ENCODE measurements around the gene PPFIBP1.
A peak's percentile ranks its signal among the peaks of the same experiment; 100 is the strongest.
"Not testable (repeated sequence)": the region's sequence is repeated elsewhere in the genome, so short reads cannot be mapped to it uniquely, and the experiment has no call there.

PPFIBP1 gene

GRCh38 chr12:27583057-27583797 is 59.2 kb downstream of the PPFIBP1 start:
- H3K27ac ChIP-seq: peak overlapping the region; percentile 81
- no peak overlapping the region for H2AFZ ChIP-seq
- no peaks in the 10 kb centered on the region for H3K27me3 ChIP-seq (ENCODE audit: control insufficient read depth, insufficient read depth, low read length)
- no peak overlapping the region for H3K4me3 ChIP-seq (ENCODE audit: low read depth, low read length)
- no peaks in the 10 kb centered on the region for H3K4me1 ChIP-seq
- no peaks in the 10 kb centered on the region for H3K9me3 ChIP-seq (ENCODE audit: control insufficient read depth, low read length)
- no peaks in the 10 kb centered on the region for H3K36me3 ChIP-seq (ENCODE audit: control insufficient read depth, insufficient read depth, low read length)
- no peak overlapping the region for H3K4me2 ChIP-seq (ENCODE audit: low read length)
- no peak overlapping the region for H3K9ac ChIP-seq
- no peaks in the 10 kb centered on the region for H3K79me2 ChIP-seq
- TF ChIP-seq, protein P1, sequence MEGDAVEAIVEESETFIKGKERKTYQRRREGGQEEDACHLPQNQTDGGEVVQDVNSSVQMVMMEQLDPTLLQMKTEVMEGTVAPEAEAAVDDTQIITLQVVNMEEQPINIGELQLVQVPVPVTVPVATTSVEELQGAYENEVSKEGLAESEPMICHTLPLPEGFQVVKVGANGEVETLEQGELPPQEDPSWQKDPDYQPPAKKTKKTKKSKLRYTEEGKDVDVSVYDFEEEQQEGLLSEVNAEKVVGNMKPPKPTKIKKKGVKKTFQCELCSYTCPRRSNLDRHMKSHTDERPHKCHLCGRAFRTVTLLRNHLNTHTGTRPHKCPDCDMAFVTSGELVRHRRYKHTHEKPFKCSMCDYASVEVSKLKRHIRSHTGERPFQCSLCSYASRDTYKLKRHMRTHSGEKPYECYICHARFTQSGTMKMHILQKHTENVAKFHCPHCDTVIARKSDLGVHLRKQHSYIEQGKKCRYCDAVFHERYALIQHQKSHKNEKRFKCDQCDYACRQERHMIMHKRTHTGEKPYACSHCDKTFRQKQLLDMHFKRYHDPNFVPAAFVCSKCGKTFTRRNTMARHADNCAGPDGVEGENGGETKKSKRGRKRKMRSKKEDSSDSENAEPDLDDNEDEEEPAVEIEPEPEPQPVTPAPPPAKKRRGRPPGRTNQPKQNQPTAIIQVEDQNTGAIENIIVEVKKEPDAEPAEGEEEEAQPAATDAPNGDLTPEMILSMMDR (IDR thresholded peaks at IDR 0.05): no peak

DNA sequence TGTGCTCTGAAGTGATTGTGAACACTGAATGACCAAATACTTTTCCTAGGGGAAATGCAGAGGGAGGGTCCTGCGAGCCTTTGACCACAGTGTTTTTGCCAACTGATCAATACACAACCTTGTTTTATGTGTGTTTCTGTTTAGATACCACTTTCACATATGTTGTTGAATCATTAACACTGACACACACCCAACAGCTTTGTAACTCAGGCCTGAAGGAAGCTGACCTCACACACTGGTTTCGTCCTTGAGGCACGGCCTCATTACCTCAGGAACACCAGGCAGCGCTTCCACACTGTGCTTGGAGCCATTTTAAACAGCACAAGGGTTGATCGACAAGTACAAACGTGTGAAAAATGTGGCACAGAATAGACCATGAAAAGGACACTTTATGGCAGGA is 60.0 kb downstream of the PPFIBP1 start:
- no peak overlapping the region for H3K4me3 ChIP-seq (ENCODE audit: low read depth, low read length)
- H2AFZ ChIP-seq: no peak overlapping the region
- H3K27ac ChIP-seq: peak overlapping the region; percentile 81
- no peak overlapping the region for H3K9ac ChIP-seq
- no peaks in the 10 kb centered on the region for H3K9me3 ChIP-seq (ENCODE audit: control insufficient read depth, low read length)
- H3K4me2 ChIP-seq (ENCODE audit: low read length): no peak overlapping the region
- H3K36me3 ChIP-seq (ENCODE audit: control insufficient read depth, insufficient read depth, low read length): no peaks in the 10 kb centered on the region
- no peaks in the 10 kb centered on the region for H3K79me2 ChIP-seq
- TF ChIP-seq, protein P1 (IDR thresholded peaks at IDR 0.05): no peak
- H3K4me1 ChIP-seq: peaks cover 3% of the 10 kb centered on the region
- no peaks in the 10 kb centered on the region for H3K27me3 ChIP-seq (ENCODE audit: control insufficient read depth, insufficient read depth, low read length)

DNA sequence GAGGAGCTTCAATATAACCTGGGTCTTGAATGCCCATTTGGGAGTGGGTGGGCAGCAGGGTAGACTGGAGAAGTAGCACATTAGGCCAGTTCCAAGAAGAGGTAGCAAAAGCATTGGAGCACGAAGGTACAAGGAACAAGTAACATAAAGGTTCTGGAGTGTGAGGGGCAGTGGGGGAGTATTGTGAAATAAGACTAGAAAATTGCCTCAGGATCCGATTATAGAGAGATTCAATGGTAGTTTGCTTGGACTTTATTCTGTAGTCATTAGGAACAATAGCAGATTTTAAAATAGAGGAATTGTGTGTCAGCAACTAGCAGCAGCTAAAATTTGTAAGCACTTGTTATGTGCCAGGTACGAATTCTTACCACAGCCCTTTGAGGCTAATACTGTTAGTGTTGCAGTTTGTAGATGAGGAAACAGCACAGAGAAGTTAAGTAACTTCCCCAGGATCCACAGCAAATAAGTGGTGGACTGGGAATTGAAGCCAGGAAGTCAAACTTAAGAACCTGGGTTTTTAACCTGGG is 61.8 kb downstream of the PPFIBP1 start:
- H3K4me3 ChIP-seq (ENCODE audit: low read depth, low read length): no peak overlapping the region
- no peak overlapping the region for H2AFZ ChIP-seq
- peaks cover 3% of the 10 kb centered on the region for H3K79me2 ChIP-seq
- H3K36me3 ChIP-seq (ENCODE audit: control insufficient read depth, insufficient read depth, low read length): no peaks in the 10 kb centered on the region
- no peak overlapping the region for H3K27ac ChIP-seq
- H3K27me3 ChIP-seq (ENCODE audit: control insufficient read depth, insufficient read depth, low read length): no peaks in the 10 kb centered on the region
- no peaks in the 10 kb centered on the region for H3K9me3 ChIP-seq (ENCODE audit: control insufficient read depth, low read length)
- H3K9ac ChIP-seq: no peak overlapping the region
- TF ChIP-seq, protein P1 (IDR thresholded peaks at IDR 0.05): no peak
- H3K4me1 ChIP-seq: peaks cover 5% of the 10 kb centered on the region
- H3K4me2 ChIP-seq (ENCODE audit: low read length): no peak overlapping the region

DNA sequence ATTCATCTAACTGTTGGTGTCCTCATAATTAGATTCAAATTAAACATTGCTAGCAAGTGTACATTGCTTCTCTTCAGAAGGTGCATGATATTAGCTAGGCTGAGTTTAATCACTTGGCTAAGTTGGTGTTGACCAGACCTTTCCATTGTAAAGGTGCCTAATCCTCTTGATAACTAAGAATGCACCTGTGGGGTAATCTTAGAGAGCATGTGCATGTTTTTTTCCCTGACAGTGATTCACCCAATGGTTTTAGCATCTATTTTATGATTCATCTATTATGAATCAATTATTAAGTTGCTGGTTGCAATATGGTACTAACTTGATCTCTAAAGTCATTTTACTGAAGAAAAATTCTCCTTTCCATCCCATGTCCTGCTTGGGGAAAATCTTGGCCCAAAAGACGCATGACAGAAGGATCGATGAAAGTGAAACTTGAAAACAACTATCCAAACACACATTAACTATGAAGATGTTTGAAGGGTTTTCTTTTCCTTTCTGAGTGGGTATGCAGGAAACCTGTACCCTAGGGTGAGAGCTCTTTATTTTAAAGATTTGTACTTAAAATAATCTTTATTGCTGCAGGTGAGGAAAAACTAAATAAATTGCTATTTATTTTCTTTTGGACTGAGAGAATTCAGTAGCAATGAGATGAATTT is 64.2 kb downstream of the PPFIBP1 start:
- H3K79me2 ChIP-seq; H3K4me3 ChIP-seq (ENCODE audit: low read depth, low read length); H3K27me3 ChIP-seq (ENCODE audit: control insufficient read depth, insufficient read depth, low read length); H3K9me3 ChIP-seq (ENCODE audit: control insufficient read depth, low read length); H3K4me2 ChIP-seq (ENCODE audit: low read length); H3K36me3 ChIP-seq (ENCODE audit: control insufficient read depth, insufficient read depth, low read length); H3K9ac ChIP-seq; H3K4me1 ChIP-seq; H2AFZ ChIP-seq; H3K27ac ChIP-seq: not testable (repeated sequence)

DNA sequence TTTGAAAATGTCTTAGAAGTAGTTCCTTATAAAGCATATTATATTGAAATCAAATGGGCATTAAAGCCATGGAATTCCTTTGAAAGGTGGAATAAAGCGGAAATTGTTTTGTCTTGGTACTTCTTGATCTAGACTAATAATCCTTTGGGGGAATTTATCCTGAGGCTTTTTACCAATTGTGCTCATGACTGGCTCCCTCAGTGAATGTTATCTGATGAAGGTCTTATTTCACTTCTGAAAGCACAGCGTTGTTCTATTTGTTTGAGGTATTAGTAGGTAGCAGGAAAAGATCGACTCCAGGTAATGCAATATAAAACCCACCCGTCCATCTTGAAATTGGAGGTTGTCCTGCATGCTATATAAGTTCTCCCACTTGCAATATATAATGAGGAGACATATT is 64.8 kb downstream of the PPFIBP1 start:
- Histone ChIP-seq H3K36me3 (ENCODE audit: control insufficient read depth, insufficient read depth, low read length) (no peaks in the 10 kb centered on the region), H3K4me1 (peaks cover 5% of the 10 kb centered on the region), H2AFZ (no peak overlapping the region), H3K79me2 (peaks cover 3% of the 10 kb centered on the region), H3K27ac (no peak overlapping the region), H3K4me2 (ENCODE audit: low read length) (no peak overlapping the region), H3K27me3 (ENCODE audit: control insufficient read depth, insufficient read depth, low read length) (no peaks in the 10 kb centered on the region), H3K4me3 (ENCODE audit: low read depth, low read length) (no peak overlapping the region), H3K9ac (no peak overlapping the region), H3K9me3 (ENCODE audit: control insufficient read depth, low read length) (no peaks in the 10 kb centered on the region)
- TF ChIP-seq, protein P1 (IDR thresholded peaks at IDR 0.05): no peak
